Left hindlimb (tissue), 1 donor: Measurements from ENCODE around the gene LPIN2.

ENCODE experiments used
- DNase-seq: peaks from one replicate; pipeline ENCODE4 v3.0.0-alpha.2; 2018

The LPIN2 gene

DNA sequence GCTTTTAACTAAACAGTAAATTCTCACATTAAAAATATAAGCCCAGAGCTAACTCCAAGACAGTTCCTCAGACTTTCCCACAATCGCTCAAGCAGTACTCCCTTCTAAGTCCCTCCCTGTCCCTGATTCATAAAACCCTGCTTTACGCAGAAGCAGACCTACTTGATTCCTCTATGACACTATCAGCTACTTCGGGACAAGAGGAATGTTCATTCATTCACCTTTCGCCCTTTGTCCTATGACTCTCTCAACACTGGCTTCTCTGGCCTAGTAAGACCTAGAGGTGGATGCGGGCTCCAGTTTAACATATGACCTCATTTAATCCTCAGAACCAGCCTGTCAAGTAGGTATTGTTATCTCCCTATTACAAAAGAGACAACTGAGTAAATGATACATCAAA, 10.2 kb downstream of the LPIN2 start:
- no peak for DNase-seq

DNA sequence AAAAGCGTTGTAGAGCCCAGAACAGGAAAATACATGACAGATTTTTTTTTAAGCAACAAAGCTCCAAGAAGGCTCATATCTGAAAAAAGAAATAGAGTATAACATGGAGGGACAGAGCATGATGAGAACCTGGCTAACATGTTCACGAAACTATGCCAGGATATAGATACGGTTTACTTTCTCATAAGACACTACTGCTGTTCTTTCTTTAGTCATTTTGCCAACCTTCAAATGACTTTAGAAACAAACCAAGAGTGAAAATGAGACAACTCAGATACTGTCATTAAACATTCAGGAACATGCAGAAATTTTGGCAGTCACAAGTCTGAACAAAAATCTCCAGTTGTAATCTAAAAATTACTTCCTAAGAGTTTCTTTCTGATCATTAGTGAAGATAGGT, 14.3 kb downstream of the LPIN2 start:
- no peak for DNase-seq

DNA sequence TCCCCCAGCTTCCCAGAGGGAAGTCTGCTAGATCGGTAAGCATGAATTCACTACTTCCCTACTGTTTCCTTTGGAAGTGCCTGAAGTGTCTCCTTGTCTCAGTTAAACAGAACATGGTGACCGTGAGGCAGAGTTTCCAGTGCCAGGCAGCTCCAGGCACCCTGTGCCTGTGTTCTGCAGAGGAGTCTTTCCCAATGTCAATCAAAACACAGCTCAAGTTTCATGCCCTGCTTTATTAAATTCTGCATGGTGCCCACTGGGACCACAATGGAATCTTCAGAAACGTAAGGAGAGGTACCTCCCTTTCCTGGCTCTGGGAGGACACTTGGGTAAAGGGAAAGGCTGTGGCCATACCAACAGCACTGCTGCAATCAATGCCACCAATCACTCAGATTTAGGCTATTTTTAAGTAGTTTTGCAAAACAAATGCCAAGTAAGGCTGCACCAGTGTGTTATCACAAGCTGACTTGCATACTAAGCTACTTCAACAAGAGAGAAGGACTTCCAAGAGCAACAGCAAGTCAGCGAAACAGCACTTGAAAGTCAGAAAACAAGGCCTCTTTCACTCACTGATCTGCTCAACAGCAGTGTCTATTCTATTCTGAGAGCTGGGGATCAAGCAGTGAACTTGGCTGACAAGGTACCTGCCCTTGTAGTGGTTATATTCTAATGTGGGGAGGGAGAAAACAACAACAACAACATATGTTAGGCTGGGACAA, 14.9 kb downstream of the LPIN2 start:
- DNase-seq = no peak

DNA sequence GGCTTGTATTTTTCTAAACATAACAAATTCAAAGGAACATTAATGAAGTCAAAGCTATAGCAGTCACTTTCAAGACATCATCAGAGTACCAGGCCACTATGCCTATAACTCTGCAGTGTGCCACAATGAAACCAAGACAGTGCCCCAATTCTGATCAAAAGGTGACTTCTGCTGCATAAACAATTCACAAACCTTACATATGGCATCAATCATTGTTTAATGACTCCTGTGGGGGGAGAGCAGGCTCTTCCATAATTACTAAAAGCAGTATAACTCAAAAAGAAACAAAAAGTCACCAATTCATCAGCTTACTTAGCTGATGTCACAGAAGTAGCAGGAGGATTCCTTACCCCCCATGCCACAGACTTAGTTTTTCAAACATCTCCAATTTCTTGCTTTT, 15.5 kb downstream of the LPIN2 start:
- no peak for DNase-seq

DNA sequence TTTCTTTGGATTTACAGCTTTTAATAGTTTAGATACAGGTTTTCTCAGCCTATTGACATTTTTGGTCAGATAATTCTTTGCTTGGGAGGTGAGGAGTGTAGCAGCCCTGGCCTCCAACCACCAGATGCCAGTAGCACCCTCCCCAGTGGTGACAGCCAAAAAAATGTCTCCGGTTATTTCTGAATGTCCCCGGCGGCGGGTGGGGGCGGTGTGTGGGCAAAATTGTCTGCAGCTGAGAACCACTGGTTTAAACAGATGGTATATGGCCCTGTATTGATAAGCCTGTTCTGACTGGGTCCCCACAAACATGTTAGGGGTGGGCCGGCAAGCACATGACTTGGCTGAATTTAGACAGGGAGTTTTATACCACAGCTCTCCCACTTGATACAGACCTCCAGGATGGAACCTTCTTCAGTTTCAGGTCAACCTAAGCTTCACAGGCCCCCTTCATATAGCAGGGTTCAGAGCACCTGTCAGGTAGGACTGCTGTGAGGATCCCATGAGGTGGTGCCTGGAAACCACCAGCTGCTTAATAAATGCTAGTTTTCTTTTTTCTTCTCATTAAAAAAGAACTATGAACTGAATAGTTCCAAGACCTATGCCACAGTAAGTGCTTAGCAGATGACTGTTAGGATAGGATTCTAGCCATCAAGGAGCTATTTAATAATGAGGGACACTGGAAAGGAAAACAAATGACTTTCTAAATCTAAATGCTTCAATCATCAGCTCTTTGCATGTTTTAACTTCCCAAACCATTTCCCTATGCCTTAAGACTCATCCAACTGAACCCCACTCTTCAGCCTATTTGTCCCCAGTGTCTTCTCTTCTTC, 18.1 kb downstream of the LPIN2 start:
- no peak for DNase-seq

DNA sequence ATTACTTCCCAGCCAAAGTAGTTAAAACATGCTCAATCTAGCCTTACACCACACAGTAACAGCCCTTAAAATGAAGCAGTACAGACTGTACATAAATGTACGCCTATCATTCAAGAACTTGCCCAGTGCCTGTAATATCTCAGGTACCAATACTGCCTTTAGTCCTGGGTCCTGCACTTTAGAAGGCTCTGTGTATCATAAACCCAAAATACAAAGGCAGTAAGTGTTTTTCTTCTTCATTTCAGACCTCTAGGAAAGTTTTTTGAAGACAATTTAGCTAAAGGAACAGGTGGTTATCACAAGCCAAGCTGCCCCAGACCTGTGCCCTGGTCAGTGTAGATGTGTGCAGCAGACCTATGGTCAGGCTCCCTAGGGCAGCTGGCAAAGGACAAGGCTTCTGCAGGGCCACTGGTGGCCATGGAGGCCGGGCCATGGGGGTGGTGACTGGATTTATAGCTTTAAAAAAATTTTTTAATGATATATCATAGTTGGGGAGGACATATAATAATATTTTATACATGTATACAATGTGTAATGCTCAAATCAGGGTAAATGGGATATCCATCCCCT, 18.8 kb downstream of the LPIN2 start:
- DNase-seq = no peak

DNA sequence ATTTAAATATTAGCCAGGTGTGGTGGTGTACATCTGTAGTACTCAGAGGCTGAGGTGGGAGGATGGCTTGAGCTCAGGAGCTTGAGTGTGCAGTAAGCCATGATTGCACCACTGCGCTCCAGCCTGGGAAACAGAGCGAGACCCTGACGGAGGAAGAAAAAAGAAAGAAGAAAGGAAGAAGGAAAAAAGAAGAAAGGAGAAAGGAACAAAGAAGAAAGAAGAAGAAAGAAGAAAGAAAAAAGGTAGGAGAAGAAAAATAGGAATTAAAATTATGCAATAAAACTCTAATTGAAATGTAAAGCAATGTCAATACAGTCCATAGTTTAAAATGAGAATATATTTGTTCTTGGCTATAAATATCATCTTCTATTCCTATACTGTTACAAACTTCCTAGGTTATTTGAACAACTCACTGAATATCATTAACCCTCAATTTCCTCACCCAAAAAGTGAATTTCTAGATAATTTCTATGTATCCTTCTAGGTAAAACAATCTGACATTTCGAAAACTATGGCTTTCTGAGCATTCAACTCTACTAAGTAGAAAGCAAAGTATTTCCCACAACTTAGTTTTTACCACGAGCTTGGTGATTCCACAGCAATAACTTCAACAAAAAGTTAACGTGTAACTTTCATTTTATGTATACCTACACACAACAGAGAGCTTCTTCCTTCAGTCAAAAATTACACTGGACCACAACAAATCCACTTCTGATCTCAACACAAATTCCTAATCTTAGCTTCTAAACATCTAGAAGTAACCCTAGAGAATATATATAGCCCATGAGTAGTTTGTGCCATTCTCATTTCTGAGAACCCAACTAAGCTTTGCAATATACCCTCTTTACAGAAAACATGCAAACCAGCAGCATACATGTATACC, 19.7 kb downstream of the LPIN2 start:
- DNase-seq = no peak

DNA sequence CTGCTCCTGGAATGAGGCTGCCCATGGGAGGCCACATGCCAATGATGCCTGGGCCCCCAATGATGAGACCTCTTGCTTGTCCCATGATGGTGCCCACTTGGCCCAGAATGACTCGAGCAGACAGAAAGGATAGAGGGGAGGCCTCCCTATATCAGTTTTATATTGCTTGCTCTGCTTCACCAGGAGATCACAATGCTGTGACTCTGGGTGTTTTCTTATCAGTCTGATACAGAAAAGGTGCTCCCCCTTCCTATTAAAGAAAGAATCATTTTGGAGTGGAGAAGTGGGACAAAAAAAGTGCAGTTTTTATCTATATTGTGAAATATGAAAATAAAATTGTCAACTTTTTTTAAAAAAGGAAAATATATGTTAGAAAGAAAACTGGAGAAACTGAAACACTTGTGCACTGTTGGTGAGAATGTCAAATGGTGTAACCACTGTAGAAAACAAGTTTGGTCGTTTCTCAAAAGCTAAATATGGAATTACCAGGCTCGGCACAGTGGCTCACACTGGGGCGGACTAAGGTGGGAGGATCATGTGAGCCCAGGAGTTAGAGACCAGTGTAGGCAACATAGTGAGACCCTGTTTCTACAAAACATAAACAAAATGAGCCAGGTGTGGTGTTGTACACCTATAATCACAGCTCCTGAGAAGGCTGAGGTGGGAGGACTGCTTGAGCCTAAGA, 21.8 kb downstream of the LPIN2 start:
- no peak for DNase-seq

DNA sequence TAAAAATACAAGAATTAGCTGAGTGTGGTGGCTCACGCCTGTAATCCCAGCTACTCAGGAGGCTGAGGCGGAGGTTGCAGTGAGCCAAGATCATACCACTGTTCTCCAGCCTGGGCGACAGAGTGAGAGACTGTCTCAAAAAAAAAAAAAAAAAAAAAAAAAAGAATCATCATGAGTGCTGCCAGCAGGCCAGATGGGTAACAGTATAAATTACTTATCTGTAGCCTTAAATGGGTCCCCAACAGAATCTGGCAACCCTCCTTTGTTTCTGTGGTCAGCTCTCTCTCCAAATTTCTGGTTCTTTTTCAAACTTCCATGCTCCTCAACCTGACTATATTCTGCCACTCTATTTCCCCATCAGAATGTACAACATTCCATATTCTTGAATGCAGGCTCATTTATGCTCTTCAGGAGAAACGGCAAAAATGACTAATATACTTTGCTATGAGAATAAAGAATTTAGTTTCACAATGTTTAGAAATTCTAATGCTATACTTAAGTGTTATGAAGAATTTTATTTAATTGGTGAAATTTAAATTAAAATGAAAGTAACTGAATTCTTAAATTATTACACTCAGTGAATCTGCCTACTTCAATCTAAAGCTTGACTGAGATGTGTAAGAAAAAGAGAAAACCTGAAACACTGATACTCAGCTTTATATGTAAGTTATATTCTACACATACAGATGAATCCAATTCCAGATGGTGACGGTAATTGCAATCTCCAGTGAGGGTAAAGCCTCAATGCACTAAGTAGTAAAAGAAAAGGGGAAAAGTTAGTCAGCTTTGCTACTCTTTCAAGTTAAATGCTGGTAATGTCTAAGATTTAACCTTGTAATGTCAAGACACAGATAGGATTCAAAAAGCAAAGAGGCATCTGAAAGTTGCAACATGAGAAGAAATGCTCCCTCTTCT, 24.8 kb downstream of the LPIN2 start:
- no peak for DNase-seq

DNA sequence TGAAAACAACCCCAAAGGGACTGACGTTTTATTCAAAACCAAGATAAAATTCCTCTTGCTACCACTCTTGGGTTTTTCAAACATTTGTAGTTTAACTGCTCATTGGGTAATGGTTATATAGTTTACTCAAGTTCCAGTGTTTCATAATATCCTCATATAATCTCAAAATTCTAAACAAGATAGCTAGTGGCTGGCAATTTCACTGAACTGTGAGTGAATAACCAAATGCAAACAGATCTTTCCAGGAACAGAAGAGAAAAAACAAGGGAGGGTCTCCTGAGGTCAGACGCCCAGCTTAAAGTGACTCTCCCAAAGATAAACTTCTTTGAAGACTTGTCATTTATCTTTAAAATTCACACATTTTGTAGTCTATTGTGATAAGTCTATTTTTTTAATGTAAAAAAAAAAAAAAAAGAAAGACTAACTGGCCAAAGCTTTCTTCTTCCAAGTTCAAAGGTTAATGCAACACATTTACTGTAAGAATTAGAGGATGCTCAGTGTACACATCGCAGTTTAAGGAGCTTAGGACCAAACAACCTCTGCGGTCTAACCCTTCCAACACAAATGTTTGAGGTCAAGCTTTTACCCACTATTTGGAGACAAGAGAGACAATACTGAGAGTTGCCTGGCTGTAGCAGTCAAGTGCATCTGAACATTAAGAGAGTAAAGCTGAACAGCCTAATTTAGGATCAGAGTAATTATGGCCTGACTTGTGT, 26.6 kb downstream of the LPIN2 start:
- no peak for DNase-seq

DNA sequence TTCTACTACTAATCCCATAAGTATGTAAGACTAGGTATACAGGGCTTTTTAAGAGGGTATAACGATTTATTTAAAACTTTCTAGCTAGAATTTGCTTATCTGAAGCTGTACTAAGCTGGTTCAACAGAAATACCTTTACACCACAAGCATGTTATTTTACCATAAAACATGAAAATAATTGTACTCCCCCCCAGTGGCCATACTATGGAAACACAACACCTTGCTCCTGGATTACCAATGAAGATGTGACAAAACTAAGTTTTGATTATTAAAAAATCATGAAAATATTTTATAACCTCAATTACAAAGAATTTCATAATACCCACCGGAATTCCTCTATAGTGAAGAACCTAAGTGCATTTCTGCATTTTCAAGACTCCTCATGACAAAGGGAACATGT, 27.3 kb downstream of the LPIN2 start:
- no peak for DNase-seq

DNA sequence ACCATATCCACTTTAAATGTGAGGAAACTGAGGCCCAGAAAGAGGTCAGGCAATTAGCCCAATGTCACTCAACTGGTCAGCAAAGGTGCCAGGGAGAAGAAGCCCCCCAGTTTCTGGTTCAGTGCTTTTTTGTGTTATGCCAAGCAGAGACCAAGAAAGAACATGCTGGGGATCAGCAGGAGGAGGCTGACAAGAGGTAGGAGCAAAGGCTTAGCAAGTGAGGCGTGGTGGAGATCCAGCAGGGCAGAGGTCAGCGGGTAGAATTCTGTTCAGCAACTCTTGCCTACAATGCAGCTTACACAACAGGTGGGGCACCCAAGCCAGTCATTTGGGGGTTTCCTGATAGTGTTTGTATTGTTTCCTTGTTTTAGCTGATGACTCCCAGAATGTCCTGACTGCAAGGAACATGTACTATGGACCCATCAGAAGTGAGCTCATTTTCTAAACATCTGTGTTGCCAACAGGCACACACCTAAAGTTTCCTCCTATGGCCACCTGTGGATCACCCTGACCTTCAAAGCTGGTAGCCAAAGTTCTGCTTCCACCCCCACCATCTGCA, 28.2 kb downstream of the LPIN2 start:
- no peak for DNase-seq

DNA sequence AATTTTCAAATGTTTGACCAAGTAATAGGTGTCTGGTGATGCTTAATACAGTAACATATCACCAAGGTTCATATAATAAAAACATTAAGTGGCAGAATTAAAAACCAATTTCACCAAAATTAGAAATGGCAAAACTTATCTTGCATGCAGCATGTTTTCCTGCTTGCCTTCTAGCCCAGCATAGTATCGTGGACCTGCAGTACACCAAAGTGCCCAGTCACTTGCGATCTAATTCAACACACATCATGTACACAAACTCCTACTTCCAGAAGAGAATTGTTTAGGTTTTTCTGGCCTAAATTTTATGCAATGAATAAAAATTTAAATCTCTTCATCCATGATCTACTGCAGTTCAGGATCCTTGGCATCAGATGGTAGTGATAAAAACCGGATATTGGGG, 28.9 kb downstream of the LPIN2 start:
- no peak for DNase-seq

DNA sequence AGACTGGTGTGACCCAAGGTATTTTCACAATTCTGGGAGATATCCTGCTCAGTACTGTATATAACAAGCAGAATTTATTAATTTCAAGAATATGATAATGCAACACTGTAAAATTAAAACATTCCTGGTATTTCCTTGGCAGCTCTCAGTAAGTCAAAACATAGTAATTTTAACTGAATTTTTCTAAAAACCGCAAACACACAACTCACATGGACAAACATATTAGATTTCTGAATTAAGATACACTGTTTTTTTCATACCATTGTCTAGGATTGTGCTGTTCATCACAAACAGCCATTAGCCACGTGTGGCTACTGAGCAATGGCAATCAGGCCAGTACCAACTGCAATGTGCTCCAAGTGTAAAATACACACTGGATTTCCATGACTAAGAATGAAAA, 29.6 kb downstream of the LPIN2 start:
- DNase-seq = no peak

DNA sequence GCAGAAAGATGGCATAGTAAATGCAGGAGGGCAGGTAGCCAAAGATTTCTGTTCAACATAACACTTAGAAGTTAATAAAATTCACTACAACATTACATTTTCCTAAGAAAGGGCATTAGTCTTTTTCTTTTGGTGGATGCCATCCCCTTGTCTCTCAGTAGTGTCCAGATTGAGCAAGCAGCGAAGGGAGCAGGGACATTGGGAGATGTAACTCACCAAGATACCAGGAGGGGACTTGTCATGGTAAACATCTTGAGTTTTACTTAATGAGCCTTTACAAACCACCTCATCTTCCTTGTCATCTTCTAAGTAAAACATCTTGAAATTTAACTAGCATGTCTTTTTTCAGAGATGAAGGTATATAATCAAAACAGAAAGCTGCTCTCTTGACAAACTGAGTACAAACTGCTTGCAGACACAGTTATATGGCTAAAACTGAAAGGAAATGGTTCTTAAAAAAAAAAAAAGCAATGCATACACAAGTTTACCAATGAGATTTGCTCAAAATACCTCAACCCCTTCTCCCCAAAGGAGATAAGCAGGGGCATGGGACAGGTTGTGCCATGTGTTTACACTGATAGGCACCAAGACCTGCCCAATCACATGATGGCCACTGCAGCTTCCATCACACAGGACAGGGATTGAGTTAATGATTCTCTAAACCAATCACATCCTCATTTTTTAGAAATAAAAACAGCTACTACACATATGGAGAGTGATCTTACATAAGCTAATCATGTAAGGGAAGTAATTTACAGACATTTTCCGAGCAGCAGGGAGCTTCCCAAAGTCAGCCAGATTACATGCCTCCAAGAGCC, 30.3 kb downstream of the LPIN2 start:
- DNase-seq = no peak

DNA sequence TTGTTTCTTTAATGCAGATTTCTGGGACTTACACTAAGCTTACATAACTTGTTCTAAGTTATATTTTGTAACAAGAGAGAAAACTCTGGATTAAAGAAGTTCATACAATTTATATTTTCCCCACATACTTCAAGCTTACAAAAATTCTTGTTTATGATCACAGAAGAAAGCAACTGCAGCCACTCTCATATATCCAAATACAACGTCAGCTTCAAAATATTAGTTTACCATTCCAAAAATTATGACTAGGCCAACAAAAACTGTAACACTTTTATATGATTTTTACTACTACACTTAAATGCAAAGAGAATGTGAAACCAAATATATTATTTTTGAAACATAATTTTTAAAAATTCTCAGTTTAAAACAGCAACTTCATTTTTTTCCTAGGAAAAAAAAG, 30.9 kb downstream of the LPIN2 start:
- DNase-seq = no peak

DNA sequence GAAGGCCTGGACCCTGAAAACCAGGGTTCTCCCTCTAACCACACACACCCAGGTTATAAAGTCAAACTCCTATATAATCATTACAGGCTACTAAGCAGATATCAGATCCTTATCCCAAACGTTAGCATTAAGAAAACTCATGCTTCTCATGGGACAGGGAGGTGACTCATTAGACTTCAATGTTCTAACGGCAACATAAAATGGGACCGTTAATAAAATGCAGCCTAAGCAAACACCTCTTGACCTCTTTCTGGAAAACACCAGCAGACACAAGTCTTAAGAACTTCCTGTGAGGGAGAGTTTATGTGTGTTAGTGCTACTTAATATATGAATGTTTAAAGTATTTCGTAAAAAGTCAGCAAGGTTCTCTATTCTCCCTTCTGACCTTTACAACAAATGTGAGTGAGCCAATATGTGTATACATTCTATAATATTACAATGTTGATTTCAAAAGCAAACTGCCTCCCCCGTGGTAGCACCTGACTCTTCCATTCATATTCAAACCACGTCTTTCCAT, 31.7 kb downstream of the LPIN2 start:
- DNase-seq = no peak

DNA sequence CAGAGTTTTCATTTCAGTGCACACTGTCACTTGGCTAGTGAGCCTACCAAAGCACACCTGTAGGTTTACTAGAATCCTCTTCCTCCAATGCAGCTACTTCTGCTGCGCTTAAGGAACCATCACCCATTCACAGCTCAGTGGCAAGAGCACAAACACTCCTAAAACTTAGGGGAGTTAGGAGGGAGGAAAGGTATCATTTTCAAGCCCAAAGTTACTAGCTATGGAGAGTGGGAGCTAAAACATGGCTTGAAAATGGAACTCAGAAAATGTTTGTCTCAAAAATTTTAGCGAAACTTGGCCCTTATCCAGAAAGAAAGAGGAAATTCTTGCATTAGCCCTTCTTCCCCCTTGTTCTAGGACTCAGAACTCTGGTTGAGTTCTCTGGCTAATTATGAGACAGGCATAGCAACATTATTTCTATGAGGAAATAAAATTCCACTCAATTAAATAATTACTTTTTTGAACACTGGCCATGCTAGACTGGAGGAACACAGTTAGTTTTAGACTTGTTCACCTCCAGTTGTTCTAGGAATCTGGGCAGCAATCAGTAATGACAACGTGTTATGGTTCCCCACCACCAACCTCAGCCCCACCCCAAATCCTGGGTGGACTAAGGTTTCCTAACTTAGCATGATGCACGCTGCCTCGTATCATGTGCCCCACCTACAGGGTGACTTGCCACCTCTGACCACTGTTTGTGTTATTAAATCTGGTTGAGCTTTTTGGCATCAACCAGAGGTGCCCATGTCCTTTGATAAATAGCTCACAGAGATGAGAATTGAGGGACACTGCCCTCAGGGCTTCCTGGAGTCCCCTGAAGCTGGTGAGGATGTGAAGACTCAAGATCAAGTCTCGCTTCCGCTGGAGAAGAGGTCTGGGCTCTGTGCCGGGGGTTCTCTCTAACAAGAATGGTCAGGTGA, 32.8 kb downstream of the LPIN2 start:
- no peak for DNase-seq
